K562 (cell line): Measurements from ENCODE around the gene KCNQ4. TPM values are rescaled to one million over a fixed set of nuclear protein-coding genes. Genes with fewer than 3 reads are reported as not detected.

Experiments used
- BRD9 ChIP-seq: fragments of 450-650 bp; IDR thresholded peaks from 2 replicates; pipeline ENCODE4 v1.6.1; 2018; ENCODE audit warnings: low read depth; ENCODE audit not compliant: partially characterized antibody
- CEBPB ChIP-seq: fragments of 450-650 bp; IDR thresholded peaks from 2 replicates; pipeline ENCODE4 v1.6.1; 2016; ENCODE audit warnings: missing genetic modification characterization, missing compliant biosample characterization
- CTCF ChIP-seq, 3 experiments: IDR thresholded peaks in 2 of 3; conservative IDR thresholded peaks in 1 of 3; 2 replicates each; pipeline ENCODE4 v1.5.1; 2011 to 2012; ENCODE audit warnings: low read length in 3 of 3, mild to moderate bottlenecking in 3 of 3, control low read depth in 2 of 3, improper control_type of control experiment in 1 of 3, inconsistent platforms in 1 of 3, low read depth in 1 of 3, mixed read lengths in 1 of 3, moderate library complexity in 1 of 3; ENCODE audit not compliant: insufficient read depth in 2 of 3
- DMBX1 ChIP-seq: fragments of 250-450 bp; sonication (Bioruptor Pico); IDR thresholded peaks from 2 replicates; pipeline ENCODE4 v1.8.0; 2022; ENCODE audit warnings: inconsistent platforms, mild to moderate bottlenecking, moderate library complexity, borderline replicate concordance
- ERF ChIP-seq: fragments of 450-650 bp; formaldehyde crosslinking; IDR thresholded peaks from 2 replicates; pipeline ENCODE4 v1.4.0; 2020; ENCODE audit warnings: mild to moderate bottlenecking, mixed read lengths
- ETV5 ChIP-seq: sonication (generic); formaldehyde crosslinking; IDR thresholded peaks from 2 replicates; pipeline ENCODE4 v1.4.0; 2020; ENCODE audit warnings: low read depth, mild to moderate bottlenecking, missing genetic modification reagents
- FOXA1 ChIP-seq: fragments of 450-650 bp; IDR thresholded peaks from 2 replicates; pipeline ENCODE4 v1.6.1; 2016; ENCODE audit warnings: mild to moderate bottlenecking, borderline replicate concordance
- FOXA3 ChIP-seq, 2 experiments: fragments of 450-650 bp in 1 of 2; sonication (generic) in 1 of 2; formaldehyde crosslinking; IDR thresholded peaks in 1 of 2; conservative IDR thresholded peaks in 1 of 2; 2 replicates each; pipeline versions ENCODE4 v1.4.0 to v1.8.0; 2020 to 2022; ENCODE audit warnings: mild to moderate bottlenecking in 2 of 2, missing genetic modification reagents in 1 of 2
- FUS ChIP-seq: fragments of 200-400 bp; formaldehyde crosslinking; optimal IDR thresholded peaks from 2 replicates; pipeline ENCODE3; 2017; ENCODE audit warnings: low read depth, low read length
- JUNB ChIP-seq: fragments of 450-650 bp; formaldehyde crosslinking; conservative IDR thresholded peaks from 2 replicates; pipeline ENCODE4 v1.4.0; 2020; ENCODE audit warnings: mild to moderate bottlenecking
- LEF1 ChIP-seq: fragments of 450-650 bp; IDR thresholded peaks from 2 replicates; pipeline ENCODE4 v1.6.1; 2016; ENCODE audit warnings: mild to moderate bottlenecking
- MAFG ChIP-seq: fragments of 450-650 bp; conservative IDR thresholded peaks from 2 replicates; pipeline ENCODE4 v1.6.1; 2016; ENCODE audit warnings: missing genetic modification characterization, missing compliant biosample characterization
- MIER1 ChIP-seq: fragments of 450-650 bp; IDR thresholded peaks from 2 replicates; pipeline ENCODE4 v1.6.1; 2016; ENCODE audit warnings: antibody characterized with exemption, mild to moderate bottlenecking, low read depth
- NBN ChIP-seq: fragments of 450-650 bp; IDR thresholded peaks from 2 replicates; pipeline ENCODE4 v1.6.1; 2016; ENCODE audit warnings: low read depth, mild to moderate bottlenecking
- PURB ChIP-seq: sonication (generic); formaldehyde crosslinking; IDR thresholded peaks from 2 replicates; pipeline ENCODE4 v1.9.0; 2021; ENCODE audit warnings: low read depth, mild to moderate bottlenecking, missing genetic modification reagents
- RFX5 ChIP-seq: IDR thresholded peaks from 2 replicates; pipeline ENCODE4 v1.6.1; 2011; ENCODE audit warnings: low read depth, mild to moderate bottlenecking, improper control_type of control experiment, low read length
- SRSF1 ChIP-seq: fragments of 200-400 bp; formaldehyde crosslinking; IDR thresholded peaks from 2 replicates; pipeline ENCODE4 v1.6.1; 2017; ENCODE audit warnings: mild to moderate bottlenecking, low read depth, low read length, moderate library complexity
- TSC22D4 ChIP-seq: fragments of 450-650 bp; IDR thresholded peaks from 2 replicates; pipeline ENCODE4 v1.6.1; 2016; ENCODE audit warnings: missing genetic modification characterization, missing biosample characterization, control low read depth
- polyA plus RNA-seq, 8 experiments: library from polyadenylated mRNA; depleted of rRNA in 4 of 8; stranded (reverse) in 5 of 8; unstranded in 3 of 8; fragments of >200 nt; fragmentation: Nextera tagmentation in 2 of 8; fragmentation: Illumina TruSeq in 1 of 8; extraction: Ambion mirVana in 2 of 8; extraction: Trizol in 1 of 8; gene quantifications; 2 replicates each; pipeline versions ENCODE4 v1.2.1 to v1.2.3, GENCODE V29; 2011 to 2014; ENCODE audit warnings: inconsistent platforms in 1 of 8, missing spikeins in 1 of 8
- total RNA-seq, 7 experiments: library from RNA; depleted of rRNA in 6 of 7; stranded (reverse); fragments of >200 nt in 6 of 7; fragmentation: Illumina TruSeq in 2 of 7; extraction: Trizol in 2 of 7; gene quantifications; 2 replicates each; pipeline versions ENCODE4 v1.2.1 to v1.2.3, GENCODE V29; 2011 to 2021; ENCODE audit warnings: low replicate concordance in 1 of 7
- TF ChIP-seq, protein P1 (sequence below): IDR thresholded peaks from 2 replicates; pipeline ENCODE4 v1.6.1; 2011; ENCODE audit not compliant: insufficient read length; ENCODE audit errors: extremely low read depth
- TF ChIP-seq, protein P2 (sequence below), 2 experiments: fragments of 200-800 bp in 1 of 2; sonication (Bioruptor generic) in 1 of 2; sonication (generic) in 1 of 2; formaldehyde crosslinking in 1 of 2; IDR thresholded peaks in 1 of 2; conservative IDR thresholded peaks in 1 of 2; 2 replicates each; pipeline versions ENCODE4 v1.5.0 to v1.6.1; 2016 to 2020; ENCODE audit warnings: missing compliant biosample characterization in 1 of 2, missing genetic modification characterization in 1 of 2, missing genetic modification reagents in 1 of 2
- TF ChIP-seq, protein P3 (sequence below): fragments of 200-800 bp; sonication (Bioruptor generic); IDR thresholded peaks from 2 replicates; pipeline ENCODE4 v1.6.1; 2017; ENCODE audit warnings: missing genetic modification characterization, missing compliant biosample characterization

KCNQ4 gene
- total and polyA plus RNA-seq, 9 of the 15 experiments (the other 6 are each of a cell fraction or from before 2014, with no cell fraction given) = 0.07 to 4.1 (median 0.79) TPM

GRCh38 chr1:40868051-40868723 lies 84.6 kb downstream of the KCNQ4 start (continued):
- TF ChIP-seq, protein P1, sequence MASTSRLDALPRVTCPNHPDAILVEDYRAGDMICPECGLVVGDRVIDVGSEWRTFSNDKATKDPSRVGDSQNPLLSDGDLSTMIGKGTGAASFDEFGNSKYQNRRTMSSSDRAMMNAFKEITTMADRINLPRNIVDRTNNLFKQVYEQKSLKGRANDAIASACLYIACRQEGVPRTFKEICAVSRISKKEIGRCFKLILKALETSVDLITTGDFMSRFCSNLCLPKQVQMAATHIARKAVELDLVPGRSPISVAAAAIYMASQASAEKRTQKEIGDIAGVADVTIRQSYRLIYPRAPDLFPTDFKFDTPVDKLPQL = no peak
- TF ChIP-seq DMBX1 (CRISPR knock-in tag) (no peak), FUS (no peak), PURB (CRISPR knock-in tag) (no peak), CEBPB (tag) (peak; percentile 88), SRSF1 (no peak), BRD9 (no peak), CTCF (IDR thresholded peaks at IDR 0.05 in 2 of 3, conservative IDR thresholded peaks at IDR 0.05 in 1 of 3; ENCODE audit: insufficient read depth in 2 of 3, low read depth in 1 of 3, low read length in 3 of 3) (no peak), ERF (CRISPR knock-in tag) (no peak), TSC22D4 (tag) (no peak), FOXA3 (CRISPR knock-in tag; conservative IDR thresholded peaks at IDR 0.05 in 1 of 2, IDR thresholded peaks at IDR 0.05 in 1 of 2) (peak; percentile 90 to 98), MIER1 (no peak), LEF1 (peak; percentile 93), NBN (peak; percentile 54; the same call in 1 of the 2 replicates), FOXA1 (peak; percentile 82), ETV5 (CRISPR knock-in tag) (peak; percentile 41; the same call in 1 of the 2 replicates), RFX5 (no peak), JUNB (CRISPR knock-in tag) (0 out of 2 replicates have a peak, but pooled peaks have one; percentile 41), MAFG (peak; percentile 14; the same call in 1 of the 2 replicates)
- TF ChIP-seq, protein P2, sequence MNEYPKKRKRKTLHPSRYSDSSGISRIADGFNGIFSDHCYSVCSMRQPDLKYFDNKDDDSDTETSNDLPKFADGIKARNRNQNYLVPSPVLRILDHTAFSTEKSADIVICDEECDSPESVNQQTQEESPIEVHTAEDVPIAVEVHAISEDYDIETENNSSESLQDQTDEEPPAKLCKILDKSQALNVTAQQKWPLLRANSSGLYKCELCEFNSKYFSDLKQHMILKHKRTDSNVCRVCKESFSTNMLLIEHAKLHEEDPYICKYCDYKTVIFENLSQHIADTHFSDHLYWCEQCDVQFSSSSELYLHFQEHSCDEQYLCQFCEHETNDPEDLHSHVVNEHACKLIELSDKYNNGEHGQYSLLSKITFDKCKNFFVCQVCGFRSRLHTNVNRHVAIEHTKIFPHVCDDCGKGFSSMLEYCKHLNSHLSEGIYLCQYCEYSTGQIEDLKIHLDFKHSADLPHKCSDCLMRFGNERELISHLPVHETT (CRISPR knock-in tag; conservative IDR thresholded peaks at IDR 0.05 in 1 of 2, IDR thresholded peaks at IDR 0.05 in 1 of 2) = 0 out of 4 replicates have a peak, but pooled peaks of 1 of the 2 experiments have one; percentile 54
- TF ChIP-seq, protein P3, sequence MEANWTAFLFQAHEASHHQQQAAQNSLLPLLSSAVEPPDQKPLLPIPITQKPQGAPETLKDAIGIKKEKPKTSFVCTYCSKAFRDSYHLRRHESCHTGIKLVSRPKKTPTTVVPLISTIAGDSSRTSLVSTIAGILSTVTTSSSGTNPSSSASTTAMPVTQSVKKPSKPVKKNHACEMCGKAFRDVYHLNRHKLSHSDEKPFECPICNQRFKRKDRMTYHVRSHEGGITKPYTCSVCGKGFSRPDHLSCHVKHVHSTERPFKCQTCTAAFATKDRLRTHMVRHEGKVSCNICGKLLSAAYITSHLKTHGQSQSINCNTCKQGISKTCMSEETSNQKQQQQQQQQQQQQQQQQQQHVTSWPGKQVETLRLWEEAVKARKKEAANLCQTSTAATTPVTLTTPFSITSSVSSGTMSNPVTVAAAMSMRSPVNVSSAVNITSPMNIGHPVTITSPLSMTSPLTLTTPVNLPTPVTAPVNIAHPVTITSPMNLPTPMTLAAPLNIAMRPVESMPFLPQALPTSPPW (CRISPR knock-in tag) = no peak
